GM18517 (cell line): ENCODE data around the gene MBIP.

Experiments
- ATAC-seq: cut with Tn5 transposase; IDR thresholded peaks from one replicate; pipeline ENCODE4 v1.9.1; 2021; ENCODE audit warnings: mild to moderate bottlenecking, moderate library complexity; ENCODE audit not compliant: unreplicated experiment

Gene MBIP

GRCh38 chr14:36315159-36315853 lies 5.1 kb downstream of the MBIP start:
- ATAC-seq, result peak; percentile 66

GRCh38 chr14:36313898-36314297 lies 6.5 kb downstream of the MBIP start:
- no peak for ATAC-seq

- no peak for ATAC-seq
Observed at GRCh38 chr14:36313206-36313605, 7.2 kb downstream of the MBIP start.

- ATAC-seq, result no peak
Observed at GRCh38 chr14:36306836-36307235, 13.6 kb downstream of the MBIP start.

GRCh38 chr14:36304895-36305294 lies 15.5 kb downstream of the MBIP start:
- no peak for ATAC-seq

- ATAC-seq, result no peak
Observed at GRCh38 chr14:36303960-36304359, 16.5 kb downstream of the MBIP start.

GRCh38 chr14:36302823-36303222 lies 17.6 kb downstream of the MBIP start:
- no peak for ATAC-seq

GRCh38 chr14:36301159-36301558 lies 19.3 kb downstream of the MBIP start:
- ATAC-seq, result no peak

- ATAC-seq, result no peak
Observed at GRCh38 chr14:36300337-36300736, 20.1 kb downstream of the MBIP start.

GRCh38 chr14:36295642-36296627 lies 24.5 kb downstream of the MBIP start:
- ATAC-seq, result no peak

- ATAC-seq, result no peak
Observed at GRCh38 chr14:36294543-36294942, 25.9 kb downstream of the MBIP start.

GRCh38 chr14:36293824-36294223 lies 26.6 kb downstream of the MBIP start:
- ATAC-seq, result no peak

GRCh38 chr14:36289954-36290353 lies 30.5 kb downstream of the MBIP start:
- ATAC-seq, result no peak

GRCh38 chr14:36288496-36288895 lies 31.9 kb downstream of the MBIP start:
- ATAC-seq, result no peak

GRCh38 chr14:36284971-36285595 lies 35.4 kb downstream of the MBIP start:
- ATAC-seq, result no peak

- no peak for ATAC-seq
Observed at GRCh38 chr14:36281309-36281708, 39.1 kb downstream of the MBIP start.

GRCh38 chr14:36279306-36280190 lies 40.9 kb downstream of the MBIP start:
- ATAC-seq, result no peak

- ATAC-seq, result no peak
Observed at GRCh38 chr14:36275741-36276140, 44.7 kb downstream of the MBIP start.

- no peak for ATAC-seq
Observed at GRCh38 chr14:36271939-36272907, 48.2 kb downstream of the MBIP start.
